Measurements from ENCODE around the gene TBL1XR1. TPM values are rescaled to one million over a fixed set of nuclear protein-coding genes. Genes with fewer than 3 reads are reported as not detected.

TBL1XR1 gene
- total and polyA plus RNA-seq, 2 of the 8 experiments (the other 6 are each of a cell fraction or from before 2014, with no cell fraction given) = 28.1 to 147 TPM

DNA sequence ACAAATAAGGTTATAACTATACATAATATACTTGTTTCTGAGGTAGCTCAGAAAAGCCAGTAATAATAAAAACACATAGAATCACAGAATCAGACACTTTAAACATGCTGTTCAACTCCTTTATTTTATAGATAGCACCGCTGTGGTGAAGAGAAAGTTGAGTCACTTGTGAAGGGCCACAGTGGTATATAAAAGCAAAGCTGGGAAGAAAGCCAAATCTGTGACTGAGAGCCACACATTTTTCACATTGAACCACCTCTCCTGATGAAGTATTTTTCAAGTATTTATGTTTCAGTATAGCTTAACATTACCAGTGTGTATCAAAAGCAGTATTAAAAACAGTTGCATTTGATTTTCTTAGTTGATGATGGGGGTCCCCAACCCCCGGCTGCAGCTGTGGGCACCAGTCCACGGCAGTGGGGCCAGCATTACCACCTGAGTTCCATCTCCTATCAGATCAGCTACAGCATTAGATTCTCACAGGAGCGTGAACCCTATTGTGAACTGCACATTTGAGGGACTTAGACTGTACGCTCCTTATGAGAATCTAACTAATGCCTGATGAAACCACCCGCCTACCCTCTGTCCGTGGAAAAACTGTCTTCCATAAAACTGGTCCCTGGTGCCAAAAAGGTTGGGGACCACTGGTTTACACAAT lies 46.2 kb downstream of the TBL1XR1 start:
- ChIA-PET POLR2A (ENCODE audit: partially characterized antibody) (interaction anchor here (0.6 to 1.3 kb wide), 4 partner anchors 8 to 99 kb away, joined by 3 to 5 read pairs (median 4); no protein-coding TSS in a partner anchor), CTCF (ENCODE audit: partially characterized antibody) (interaction anchor here (1.1 kb wide), 1 partner anchor 44 kb away, joined by 3 read pairs; no protein-coding TSS in a partner anchor)
- Histone ChIP-seq H2BK15ac (ENCODE audit: low read length) (no peak overlapping the region), H3K79me2 (ENCODE audit: control insufficient read depth in 1 of 2, insufficient read depth in 2 of 2, low read length in 2 of 2) (peaks cover 23 to 100% of the 10 kb centered on the region in 2 experiments), H3K27ac (ENCODE audit: low read depth, low read length) (no peak overlapping the region), H3K79me1 (ENCODE audit: low read depth, low read length) (peaks cover 8% of the 10 kb centered on the region), H3K4ac (replicated peaks; ENCODE audit: insufficient read length, low read depth, low read length) (no peak overlapping the region), H3K18ac (ENCODE audit: extremely low read depth, low read length) (no peak overlapping the region), H2AFZ (ENCODE audit: low read length) (no peak overlapping the region), H3K27me3 (replicated peaks in 1 of 4; ENCODE audit: control insufficient read depth in 3 of 4, extremely low read depth in 1 of 4, insufficient read depth in 3 of 4, low read length in 3 of 4) (no peaks in the 10 kb centered on the region), H2BK5ac (ENCODE audit: low read depth, low read length) (no peak overlapping the region; the same call in 1 of the 2 replicates), H2BK120ac (replicated peaks; ENCODE audit: low read depth, low read length) (no peak overlapping the region), H4K91ac (replicated peaks; ENCODE audit: insufficient read length, low read length) (no peak overlapping the region), H3K23ac (ENCODE audit: insufficient read length) (no peak overlapping the region), H3K4me1 (replicated peaks in 1 of 4; ENCODE audit: control insufficient read depth in 3 of 4, insufficient read depth in 4 of 4, low read length in 3 of 4) (peaks cover 0 to 9% (median 5%) of the 10 kb centered on the region in 4 experiments; a peak in 5 of 7 replicates), H3K23me2 (ENCODE audit: low read depth, low read length) (no peaks in the 10 kb centered on the region), H2BK20ac (ENCODE audit: low read length) (no peak overlapping the region), H4K5ac (ENCODE audit: insufficient read length, low read depth, low read length) (no peak overlapping the region), H3K36me3 (ENCODE audit: control insufficient read depth in 2 of 4, insufficient read depth in 4 of 4, low read length in 3 of 4) (peaks cover 0 to 3% (median 0%) of the 10 kb centered on the region in 4 experiments; a peak in 1 of 8 replicates), H3K9me3 (ENCODE audit: insufficient read depth in 2 of 2, low read depth in 1 of 2, low read length in 1 of 2) (no peaks in the 10 kb centered on the region), H3K56ac (replicated peaks; ENCODE audit: insufficient read length, low read depth, low read length) (no peak overlapping the region), H3K4me3 (ENCODE audit: extremely low read depth in 1 of 4, insufficient read depth in 2 of 4, low read depth in 3 of 4, low read length in 4 of 4) (no peak overlapping the region), H4K8ac (ENCODE audit: extremely low read depth, insufficient read depth, low read length) (no peak overlapping the region), H4K20me1 (replicated peaks in 1 of 2; ENCODE audit: control insufficient read depth in 1 of 2, insufficient read depth in 2 of 2, low read length in 2 of 2) (peaks cover 18 to 19% of the 10 kb centered on the region in 2 experiments), H3K9ac (replicated peaks in 1 of 4; ENCODE audit: extremely low read depth in 1 of 4, low read depth in 3 of 4, low read length in 3 of 4) (no peak overlapping the region), H2BK12ac (ENCODE audit: low read depth, low read length) (no peak overlapping the region), H3K14ac (ENCODE audit: insufficient read length) (no peak overlapping the region), H2AK5ac (ENCODE audit: low read depth, low read length) (no peak overlapping the region), H3K4me2 (ENCODE audit: insufficient read depth in 1 of 2, low read depth in 2 of 2, low read length in 2 of 2) (no peak overlapping the region)
- 88% methylated on average over 7 of the region's 7 CpGs; no CpG with 5 or more reads in 1 of the 2 experiments for WGBS, 2 experiments (ENCODE audit: extremely low coverage in 1 of 2, insufficient coverage in 1 of 2, insufficient read length in 1 of 2, insufficient replicate concordance in 2 of 2, low coverage in 1 of 2, low lambda C conversion rate in 2 of 2, missing lambda C conversion rate in 1 of 2)
- DNase-seq (ENCODE audit: low read depth in 1 of 2, low spot score in 2 of 2) (no peak), FAIRE-seq (no peak)
- TF ChIP-seq POU5F1 (IDR thresholded peaks at IDR 0.05; ENCODE audit: low read depth, low read length) (no peak), BCL11A (IDR thresholded peaks at IDR 0.05; ENCODE audit: low read depth in 2 of 2, low read length in 2 of 2) (no peak), MAFK (IDR thresholded peaks at IDR 0.05; ENCODE audit: low read depth, low read length) (no peak), TEAD4 (IDR thresholded peaks at IDR 0.05; ENCODE audit: low read depth, low read length) (no peak), YY1 (IDR thresholded peaks at IDR 0.05; ENCODE audit: low read depth, low read length) (no peak), GTF2F1 (IDR thresholded peaks at IDR 0.05; ENCODE audit: borderline replicate concordance, low read depth, low read length) (no peak), CBX8 (IDR thresholded peaks at IDR 0.05; ENCODE audit: borderline replicate concordance, low read depth, low read length) (no peak), BRCA1 (IDR thresholded peaks at IDR 0.05; ENCODE audit: low read depth, low read length) (no peak)

All from H1 (cell line).